HCT116 (cell line): ENCODE results near the gene EPC1. TPM values are rescaled to one million over a fixed set of nuclear protein-coding genes. Genes with fewer than 3 reads are reported as not detected.

Experiments used
- ATAC-seq: fragments of 200-7000 bp; cut with Tn5 transposase; 2 replicates; pipeline ENCODE4 v1.9.1; 2020; ENCODE audit warnings: mild to moderate bottlenecking, moderate library complexity
- BruUV-seq: library from RNA; stranded (reverse); fragments of 400-500 nt; replicated peaks from 2 replicates; lab custom pipeline; 2021; lab: Mats Ljungman, UMichigan
- CTCF ChIA-PET: fragments of 300-600 bp; sonication (Branson Sonifier 250); formaldehyde crosslinking; loops from one replicate; lab custom pipeline; 2021; ENCODE audit warnings: antibody characterized with exemption; lab: Charles Lee
- POLR2A ChIA-PET: fragments of 300-600, 350-600 bp; sonication (Branson Sonifier 250); formaldehyde crosslinking; loops from one replicate; lab custom pipeline; 2021; ENCODE audit warnings: antibody characterized with exemption; lab: Charles Lee
- RAD21 ChIA-PET, 2 experiments: fragments of 300-600 bp; sonication (Branson Sonifier 250); formaldehyde crosslinking; loops; one replicate each; lab custom pipeline; 2023; ENCODE audit warnings: low total read pairs in 2 of 2; ENCODE audit not compliant: uncharacterized antibody in 2 of 2, unreplicated experiment in 2 of 2, low non-redundant PET in 1 of 2; lab: Charles Lee
- DNase-seq: peaks from one replicate; pipeline ENCODE4 v3.0.0-alpha.2; 2010; ENCODE audit warnings: low read depth, low spot score
- H2AFZ ChIP-seq: fragments of 200-600 bp; shearing (Covaris generic), sonication (generic); 2 replicates; pipeline ENCODE4 v1.6.1; 2017; ENCODE audit warnings: low read depth, mixed run types, mixed read lengths, antibody characterized with exemption, low read length; ENCODE audit not compliant: poor library complexity, severe bottlenecking
- H3K27ac ChIP-seq: 2 replicates; pipeline ENCODE4 v1.5.1; 2012; ENCODE audit warnings: low read depth, low read length
- H3K27me3 ChIP-seq: fragments of 200-600 bp; sonication (generic); 2 replicates; pipeline ENCODE4 v1.6.1; 2016; ENCODE audit warnings: mixed run types, low read length, mixed read lengths; ENCODE audit not compliant: insufficient read depth
- H3K36me3 ChIP-seq, 2 experiments: fragments of 200-500 bp in 1 of 2; fragments of 200-600 bp in 1 of 2; sonication (Bioruptor generic) in 1 of 2; sonication (generic) in 1 of 2; 2 replicates each; pipeline versions ENCODE4 v1.5.1 to v1.6.1; 2014 to 2016; ENCODE audit warnings: low read length in 2 of 2, inconsistent platforms in 1 of 2, mixed read lengths in 1 of 2, mixed run types in 1 of 2; ENCODE audit not compliant: insufficient read depth in 2 of 2, control insufficient read depth in 1 of 2
- H3K4me1 ChIP-seq, 2 experiments: fragments of 200-600 bp in 1 of 2; sonication (generic) in 1 of 2; 2 replicates each; pipeline versions ENCODE4 v1.5.1 to v1.6.1; 2012 to 2017; ENCODE audit warnings: low read length in 2 of 2, inconsistent platforms in 1 of 2, mild to moderate bottlenecking in 1 of 2, mixed read lengths in 1 of 2, mixed run types in 1 of 2, moderate library complexity in 1 of 2; ENCODE audit not compliant: insufficient read depth in 2 of 2, control insufficient read depth in 1 of 2
- H3K4me2 ChIP-seq: fragments of 200-600 bp; sonication (generic); 2 replicates; pipeline ENCODE4 v1.6.1; 2017; ENCODE audit warnings: mixed run types, low read length, mixed read lengths
- H3K4me3 ChIP-seq, 2 experiments: fragments of 200-600 bp in 1 of 2; sonication (generic) in 1 of 2; replicated peaks in 1 of 2; 2 replicates each; pipeline ENCODE4 v1.5.1; 2011 to 2016; ENCODE audit warnings: low read length in 2 of 2, control low read depth in 1 of 2, low read depth in 1 of 2, mild to moderate bottlenecking in 1 of 2, mixed read lengths in 1 of 2, mixed run types in 1 of 2
- H3K79me2 ChIP-seq: fragments of 200-600 bp; sonication (generic); 2 replicates; pipeline ENCODE4 v1.6.1; 2017; ENCODE audit warnings: mild to moderate bottlenecking, mixed run types, low read length, moderate library complexity, mixed read lengths; ENCODE audit not compliant: insufficient read depth
- H3K9ac ChIP-seq: fragments of 200-600 bp; sonication (generic); 2 replicates; pipeline ENCODE4 v1.6.1; 2016; ENCODE audit warnings: low read length, mixed read lengths
- H3K9me2 ChIP-seq: fragments of 200-600 bp; sonication (generic), shearing (Covaris generic); 2 replicates; pipeline ENCODE4 v1.6.1; 2017; ENCODE audit warnings: mixed run types, mild to moderate bottlenecking, moderate library complexity; ENCODE audit not compliant: insufficient read depth
- H3K9me3 ChIP-seq, 2 experiments: fragments of 200-500 bp in 1 of 2; fragments of 200-600 bp in 1 of 2; sonication (Bioruptor generic) in 1 of 2; sonication (generic) in 1 of 2; 2 replicates each; pipeline ENCODE4 v1.6.1; 2014 to 2017; ENCODE audit warnings: low read length in 2 of 2, mixed read lengths in 2 of 2, inconsistent platforms in 1 of 2, low read depth in 1 of 2, mild to moderate bottlenecking in 1 of 2, mixed run types in 1 of 2, moderate library complexity in 1 of 2; ENCODE audit not compliant: control insufficient read depth in 1 of 2, insufficient read depth in 1 of 2
- H4K20me1 ChIP-seq: fragments of 200-600 bp; sonication (generic), shearing (Covaris generic); 2 replicates; pipeline ENCODE4 v1.6.1; 2017; ENCODE audit warnings: mixed run types, mild to moderate bottlenecking, moderate library complexity; ENCODE audit not compliant: insufficient read depth
- ATF3 ChIP-seq: IDR thresholded peaks from 2 replicates; pipeline ENCODE4 v1.6.1; 2012
- CBX3 ChIP-seq: IDR thresholded peaks from 2 replicates; pipeline ENCODE4 v1.6.1; 2012; ENCODE audit warnings: low read depth
- CEBPB ChIP-seq: IDR thresholded peaks from 2 replicates; pipeline ENCODE4 v1.6.1; 2012; ENCODE audit warnings: low read depth
- CTCF ChIP-seq, 3 experiments: fragments of 200-600 bp in 1 of 3; sonication (generic) in 1 of 3; IDR thresholded peaks in 2 of 3; conservative IDR thresholded peaks in 1 of 3; 2 replicates each; pipeline ENCODE4 v1.5.1; 2012 to 2017; ENCODE audit warnings: low read depth in 2 of 3, low read length in 2 of 3, antibody characterized with exemption in 1 of 3, borderline replicate concordance in 1 of 3, control low read depth in 1 of 3, mild to moderate bottlenecking in 1 of 3, mixed read lengths in 1 of 3, mixed run types in 1 of 3, moderate library complexity in 1 of 3; ENCODE audit not compliant: insufficient read depth in 1 of 3
- EGR1 ChIP-seq: IDR thresholded peaks from 2 replicates; pipeline ENCODE4 v1.6.1; 2012; ENCODE audit warnings: low read depth
- ELF1 ChIP-seq: IDR thresholded peaks from 2 replicates; pipeline ENCODE4 v1.6.1; 2012; ENCODE audit warnings: low read depth, borderline replicate concordance
- EZH2 ChIP-seq: fragments of 200-600 bp; sonication (generic); IDR thresholded peaks from 2 replicates; pipeline ENCODE4 v1.6.1; 2017; ENCODE audit warnings: antibody characterized with exemption, mixed run types
- FOSL1 ChIP-seq: IDR thresholded peaks from 2 replicates; pipeline ENCODE4 v1.6.1; 2012; ENCODE audit warnings: low read depth
- MAX ChIP-seq: IDR thresholded peaks from 2 replicates; pipeline ENCODE4 v1.6.1; 2012
- POLR2A ChIP-seq: IDR thresholded peaks from 2 replicates; pipeline ENCODE4 v1.7.0; 2011; ENCODE audit warnings: borderline replicate concordance; ENCODE audit not compliant: insufficient read depth, insufficient read length; ENCODE audit errors: extremely low read depth
- POLR2AphosphoS5 ChIP-seq: IDR thresholded peaks from 2 replicates; pipeline ENCODE4 v1.6.1; 2011; ENCODE audit warnings: mild to moderate bottlenecking, low read depth, low read length, moderate library complexity
- RAD21 ChIP-seq: IDR thresholded peaks from 2 replicates; pipeline ENCODE4 v1.6.1; 2012; ENCODE audit warnings: low read depth, mild to moderate bottlenecking
- REST ChIP-seq: IDR thresholded peaks from 2 replicates; pipeline ENCODE4 v1.6.1; 2012; ENCODE audit warnings: low read depth
- SIN3A ChIP-seq: IDR thresholded peaks from 2 replicates; pipeline ENCODE4 v1.6.1; 2012; ENCODE audit warnings: low read depth
- SP1 ChIP-seq: IDR thresholded peaks from 2 replicates; pipeline ENCODE4 v1.6.1; 2012; ENCODE audit warnings: low read depth
- SRF ChIP-seq: IDR thresholded peaks from 2 replicates; pipeline ENCODE4 v1.6.1; 2012; ENCODE audit warnings: low read depth
- TCF7L2 ChIP-seq: IDR thresholded peaks from 2 replicates; pipeline ENCODE4 v1.7.0; 2011; ENCODE audit warnings: borderline replicate concordance, inconsistent platforms; ENCODE audit not compliant: insufficient read depth, insufficient read length; ENCODE audit errors: extremely low read depth
- YY1 ChIP-seq: IDR thresholded peaks from 2 replicates; pipeline ENCODE4 v1.6.1; 2011; ENCODE audit warnings: low read length, low read depth, moderate library complexity, mild to moderate bottlenecking; ENCODE audit not compliant: insufficient replicate concordance; ENCODE audit errors: extremely low read depth
- ZBTB33 ChIP-seq: IDR thresholded peaks from 2 replicates; pipeline ENCODE4 v1.6.1; 2011; ENCODE audit warnings: mild to moderate bottlenecking, low read length, moderate library complexity; ENCODE audit not compliant: insufficient replicate concordance; ENCODE audit errors: extremely low read depth
- ZNF274 ChIP-seq: fragments of 200-500 bp; sonication (Bioruptor generic); IDR thresholded peaks from 2 replicates; pipeline ENCODE4 v1.6.1; 2014; ENCODE audit warnings: mild to moderate bottlenecking, low read depth, low read length, inconsistent platforms
- intact Hi-C: fragments of 100-400 bp; cut with micrococcal nuclease; formaldehyde crosslinking; loops from 2 replicates; pipeline ENCODE4 v1.10.0; 2022
- total RNA-seq: library from RNA; stranded (reverse); gene quantifications from one replicate; pipeline ENCODE4 v1.2.1, GENCODE V29; 2021; ENCODE audit not compliant: unreplicated experiment

The EPC1 gene
- total RNA-seq, 1 experiment from 2014 or later, result 20.1 TPM

- POLR2A ChIA-PET, result no interaction called here
Observed at GRCh38 chr10:32338262-32338661, 8.7 kb downstream of the EPC1 start.

More at GRCh38 chr10:32338262-32338661, 8.7 kb downstream of the EPC1 start:
- CTCF ChIA-PET, result no interaction called here
- H3K4me3 ChIP-seq, result no peak overlapping the region
- no TSS peak for BruUV-seq
- ATAC-seq (no peak), DNase-seq (no peak)
- no peaks in the 10 kb centered on the region for H3K27me3 ChIP-seq
- no peaks in the 10 kb centered on the region for H3K9me3 ChIP-seq
- H3K9ac ChIP-seq, result no peak overlapping the region
- H3K27ac ChIP-seq, result no peak overlapping the region
- H4K20me1 ChIP-seq, result peaks cover 4% of the 10 kb centered on the region; the same call in 1 of the 2 replicates
- H3K4me1 ChIP-seq, result no peaks in the 10 kb centered on the region
- no peak overlapping the region for H3K4me2 ChIP-seq
- RAD21 ChIA-PET, result no interaction called here
- H3K36me3 ChIP-seq, result no peaks in the 10 kb centered on the region
- H2AFZ ChIP-seq, result no peak overlapping the region
- peaks cover 97% of the 10 kb centered on the region for H3K79me2 ChIP-seq
- intact Hi-C loops, result no loop called here
- H3K9me2 ChIP-seq, result no peaks in the 10 kb centered on the region
- TF ChIP-seq EGR1 (no peak), ZBTB33 (no peak), POLR2A (no peak), CEBPB (no peak), ZNF274 (no peak), CBX3 (no peak), REST (no peak), ATF3 (no peak), SP1 (no peak), EZH2 (no peak), FOSL1 (no peak), SRF (no peak), YY1 (no peak), SIN3A (no peak), ELF1 (no peak), MAX (no peak), CTCF (IDR thresholded peaks at IDR 0.05 in 2 of 3, conservative IDR thresholded peaks at IDR 0.05 in 1 of 3; ENCODE audit: borderline replicate concordance in 1 of 3, insufficient read depth in 1 of 3, low read depth in 2 of 3, low read length in 2 of 3) (no peak), TCF7L2 (no peak), RAD21 (no peak), POLR2AphosphoS5 (no peak)
